NT2/D1 (cell line): ENCODE results near the gene GKN2.

Experiments
- SUZ12 ChIP-seq: IDR thresholded peaks from 2 replicates; pipeline ENCODE4 v1.6.1; 2011; ENCODE audit not compliant: insufficient read length, insufficient read depth; ENCODE audit errors: extremely low read depth
- YY1 ChIP-seq: IDR thresholded peaks from 2 replicates; pipeline ENCODE4 v1.6.1; 2011; ENCODE audit not compliant: insufficient read length, insufficient read depth
- ZNF274 ChIP-seq: IDR thresholded peaks from 2 replicates; pipeline ENCODE4 v1.6.1; 2011; ENCODE audit warnings: mild to moderate bottlenecking, low read depth, low read length

DNA sequence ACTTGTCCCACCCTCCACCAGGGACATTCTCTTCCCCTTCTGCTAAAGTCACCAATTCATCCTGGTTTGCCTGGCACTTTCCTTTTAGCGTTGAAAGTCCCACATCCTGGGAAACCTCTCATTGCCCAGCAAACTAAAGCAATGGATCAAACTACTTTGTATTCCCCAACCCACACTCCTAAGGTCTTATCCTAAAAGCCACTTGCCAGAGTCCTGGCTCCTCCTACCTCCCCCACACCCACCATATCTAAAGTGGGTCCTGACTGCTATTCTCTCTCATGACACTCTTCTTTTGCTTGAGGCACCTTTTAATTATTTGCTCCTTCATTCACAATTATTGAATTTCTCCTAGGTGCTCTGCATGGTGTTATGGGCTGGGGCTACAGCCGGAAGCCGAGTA lies 40.6 kb downstream of the GKN2 start:
- no peak for TF ChIP-seq ZNF274
- no peak for TF ChIP-seq YY1
- no peak for TF ChIP-seq SUZ12
